Activated T-cell treated with anti-CD3 and anti-CD28 coated beads for 4 hours (primary cell): Measurements from ENCODE around the gene CPAMD8.
"Not testable (repeated sequence)": the region's sequence is repeated elsewhere in the genome, so short reads cannot be mapped to it uniquely, and the experiment has no call there.

Source experiments
- DNase-seq: peaks from one replicate; pipeline ENCODE4 v3.0.0-alpha.2; 2020

CPAMD8 gene

GRCh38 chr19:16996838-16997490 is 29.6 kb downstream of the CPAMD8 start:
- not testable (repeated sequence) for DNase-seq

- no peak for DNase-seq
Measured at GRCh38 chr19:16988661-16989060, 37.9 kb downstream of the CPAMD8 start.

GRCh38 chr19:16985403-16985802 is 41.2 kb downstream of the CPAMD8 start:
- DNase-seq, result no peak

GRCh38 chr19:16982586-16982985 is 44.0 kb downstream of the CPAMD8 start:
- DNase-seq, result not testable (repeated sequence)

GRCh38 chr19:16978839-16979802 is 47.5 kb downstream of the CPAMD8 start:
- DNase-seq, result no peak

- DNase-seq, result no peak
Measured at GRCh38 chr19:16978156-16978555, 48.5 kb downstream of the CPAMD8 start.

GRCh38 chr19:16977306-16977705 is 49.3 kb downstream of the CPAMD8 start:
- no peak for DNase-seq

- DNase-seq, result no peak
Measured at GRCh38 chr19:16976446-16976845, 50.2 kb downstream of the CPAMD8 start.

- DNase-seq, result no peak
Measured at GRCh38 chr19:16970821-16971220, 55.8 kb downstream of the CPAMD8 start.

- DNase-seq, result no peak
Measured at GRCh38 chr19:16969135-16969534, 57.5 kb downstream of the CPAMD8 start.

- DNase-seq, result not testable (repeated sequence)
Measured at GRCh38 chr19:16960996-16961822, 65.4 kb downstream of the CPAMD8 start.

- DNase-seq, result not testable (repeated sequence)
Measured at GRCh38 chr19:16958277-16958676, 68.3 kb downstream of the CPAMD8 start.

GRCh38 chr19:16957855-16958254 is 68.8 kb downstream of the CPAMD8 start:
- DNase-seq, result no peak

- no peak for DNase-seq
Measured at GRCh38 chr19:16957151-16957701, 69.4 kb downstream of the CPAMD8 start.

- DNase-seq, result no peak
Measured at GRCh38 chr19:16955161-16955560, 71.4 kb downstream of the CPAMD8 start.

- no peak for DNase-seq
Measured at GRCh38 chr19:16952046-16952445, 74.6 kb downstream of the CPAMD8 start.

- DNase-seq, result no peak
Measured at GRCh38 chr19:16951529-16951928, 75.1 kb downstream of the CPAMD8 start.

- DNase-seq, result no peak
Measured at GRCh38 chr19:16949496-16950023, 77.0 kb downstream of the CPAMD8 start.

- DNase-seq, result no peak
Measured at GRCh38 chr19:16946951-16947940, 79.4 kb downstream of the CPAMD8 start.

- no peak for DNase-seq
Measured at GRCh38 chr19:16945762-16946465, 80.7 kb downstream of the CPAMD8 start.

GRCh38 chr19:16945364-16945714 is 81.3 kb downstream of the CPAMD8 start:
- no peak for DNase-seq
